ENCODE data around the gene TMEM165.
"Not testable (repeated sequence)": the region's sequence is repeated elsewhere in the genome, so short reads cannot be mapped to it uniquely, and the experiment has no call there.

Gene TMEM165, protein sequence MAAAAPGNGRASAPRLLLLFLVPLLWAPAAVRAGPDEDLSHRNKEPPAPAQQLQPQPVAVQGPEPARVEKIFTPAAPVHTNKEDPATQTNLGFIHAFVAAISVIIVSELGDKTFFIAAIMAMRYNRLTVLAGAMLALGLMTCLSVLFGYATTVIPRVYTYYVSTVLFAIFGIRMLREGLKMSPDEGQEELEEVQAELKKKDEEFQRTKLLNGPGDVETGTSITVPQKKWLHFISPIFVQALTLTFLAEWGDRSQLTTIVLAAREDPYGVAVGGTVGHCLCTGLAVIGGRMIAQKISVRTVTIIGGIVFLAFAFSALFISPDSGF

DNA sequence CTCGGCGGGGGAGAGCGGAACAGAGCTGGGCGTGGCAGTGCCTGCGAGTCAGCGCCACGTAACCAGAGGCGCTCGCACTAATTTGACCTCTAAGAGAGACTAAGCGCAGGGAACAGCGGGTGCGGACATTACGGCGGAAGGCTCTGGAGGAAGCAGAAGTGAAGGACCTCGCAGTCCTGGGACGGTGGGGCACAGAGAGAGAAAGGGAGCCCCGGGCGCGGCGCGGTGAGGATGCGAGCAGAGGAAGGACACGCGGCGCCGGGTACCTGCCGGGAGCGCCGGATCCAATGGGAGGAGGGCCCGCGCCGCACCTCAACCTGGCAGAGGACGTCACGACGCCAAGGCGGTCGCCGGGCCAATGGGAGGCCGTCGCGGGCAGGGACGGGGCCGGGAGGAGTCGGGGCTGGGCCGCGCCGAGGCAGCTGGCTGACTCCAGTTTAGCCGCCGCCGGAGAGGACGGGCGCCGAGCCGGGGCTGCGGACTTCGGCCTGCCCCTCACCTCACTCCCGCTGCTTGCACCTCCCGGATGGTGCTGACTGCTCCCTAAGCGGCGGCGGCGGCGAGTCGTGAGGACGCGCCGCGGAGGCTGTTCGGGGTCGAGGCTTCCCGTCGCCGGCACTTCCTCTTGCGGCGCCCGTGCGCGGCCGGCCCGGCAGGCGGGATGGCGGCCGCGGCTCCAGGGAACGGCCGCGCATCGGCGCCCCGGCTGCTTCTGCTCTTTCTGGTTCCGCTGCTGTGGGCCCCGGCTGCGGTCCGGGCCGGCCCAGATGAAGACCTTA lies at the start of gene TMEM165:
TMEM165 (plus strand) TSS at position 429 of the 779 bp plus-strand sequence; CDS start at position 662, 233 bp downstream.
- H3K4me1 Mint-ChIP-seq = peaks cover 24 to 36% of the 10 kb centered on the region in 2 donors
- peak within 1 kb of the TSS; percentile 98 for H3K27ac Mint-ChIP-seq
- DNase-seq (peak; percentile 88), ATAC-seq (replicated peaks) (peak; percentile 94 to 95)
- peaks cover 7 to 22% of the 10 kb centered on the region in 2 donors for H3K36me3 Mint-ChIP-seq
- H3K9me3 Mint-ChIP-seq = no peaks in the 10 kb centered on the region
- H3K4me3 Mint-ChIP-seq = peak within 1 kb of the TSS; percentile 95 to 96
- H3K27me3 Mint-ChIP-seq = no peaks in the 10 kb centered on the region

DNA sequence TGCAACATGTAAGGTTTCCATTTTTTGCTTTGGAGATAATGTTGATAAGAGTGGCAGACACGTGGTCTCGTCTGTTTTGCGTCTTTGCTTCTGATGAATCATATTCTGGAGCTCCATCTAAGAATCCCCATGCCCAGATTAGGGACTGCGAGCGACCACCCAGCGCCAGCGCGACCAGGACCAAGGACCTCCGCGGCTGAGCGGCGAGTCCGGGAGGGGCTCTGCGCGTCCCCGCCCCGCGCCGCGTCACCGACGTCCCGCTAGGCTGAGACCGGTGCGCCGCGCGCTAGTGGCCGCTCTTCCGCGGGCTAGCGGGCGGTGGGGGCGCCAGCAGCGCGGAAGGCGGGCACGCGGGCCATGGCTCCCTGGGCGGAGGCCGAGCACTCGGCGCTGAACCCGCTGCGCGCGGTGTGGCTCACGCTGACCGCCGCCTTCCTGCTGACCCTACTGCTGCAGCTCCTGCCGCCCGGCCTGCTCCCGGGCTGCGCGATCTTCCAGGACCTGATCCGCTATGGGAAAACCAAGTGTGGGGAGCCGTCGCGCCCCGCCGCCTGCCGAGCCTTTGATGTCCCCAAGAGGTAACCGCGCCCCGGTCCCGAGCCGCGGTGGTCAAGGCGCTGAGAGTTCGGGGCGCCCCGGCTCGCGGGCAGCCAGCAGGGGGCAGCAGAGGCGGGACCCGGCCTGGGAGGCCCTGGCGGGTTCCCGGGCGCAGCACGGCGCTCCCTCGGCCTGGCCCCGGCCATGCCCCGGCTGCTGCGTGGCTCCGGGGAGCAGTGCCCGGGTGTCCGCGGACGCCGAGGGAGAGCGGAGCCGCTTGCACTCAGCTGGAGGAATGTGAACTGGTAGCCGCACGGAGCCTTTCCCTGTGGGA lies 49.5 kb upstream of the TMEM165 start, which contains the start of gene SRD5A3:
SRD5A3 (plus strand) TSS at position 263 of the 871 bp plus-strand sequence; CDS start at position 358, 95 bp downstream.
- Mint-ChIP-seq H3K9me3 (no peaks in the 10 kb centered on the region), H3K27me3 (no peaks in the 10 kb centered on the region), H3K36me3 (no peaks in the 10 kb centered on the region), H3K4me1 (peaks cover 3 to 6% of the 10 kb centered on the region in 2 donors), H3K27ac (peak within 1 kb of the TSS; percentile 96), H3K4me3 (peak within 1 kb of the TSS; percentile 93 to 95)
- DNase-seq (peak; percentile 84), ATAC-seq (replicated peaks) (peak; percentile 94 to 96)

DNA sequence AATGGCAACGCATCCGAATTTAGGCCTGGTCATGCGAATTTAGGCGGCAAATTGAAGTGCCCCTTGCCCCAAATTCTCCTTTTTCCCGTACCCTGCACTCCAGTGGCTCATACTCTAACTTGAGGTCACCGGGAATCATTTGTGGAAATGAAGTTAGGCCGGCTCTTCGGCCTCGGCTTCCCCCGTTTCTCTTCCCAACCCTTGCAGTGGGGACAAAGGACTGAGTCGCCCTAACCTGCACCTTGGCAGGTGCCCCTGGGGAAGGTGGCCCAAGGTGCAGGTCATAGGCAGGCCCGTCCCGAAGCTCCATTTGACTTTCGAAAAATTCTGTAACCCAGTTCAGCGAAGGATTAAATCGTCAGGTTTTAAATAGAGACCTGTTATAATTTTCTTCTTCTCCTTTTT lies 48.9 kb upstream of the TMEM165 start:
- no peak for ATAC-seq (replicated peaks)
- no peak for DNase-seq
- H3K27me3 Mint-ChIP-seq = no peaks in the 10 kb centered on the region
- H3K4me1 Mint-ChIP-seq = peaks cover 3 to 6% of the 10 kb centered on the region in 2 donors
- H3K9me3 Mint-ChIP-seq = no peaks in the 10 kb centered on the region
- peaks cover 0 to under 1% of the 10 kb centered on the region in 2 donors for H3K36me3 Mint-ChIP-seq
- peak overlapping the region; percentile 96 for H3K27ac Mint-ChIP-seq
- peak overlapping the region; percentile 93 to 95 for H3K4me3 Mint-ChIP-seq

DNA sequence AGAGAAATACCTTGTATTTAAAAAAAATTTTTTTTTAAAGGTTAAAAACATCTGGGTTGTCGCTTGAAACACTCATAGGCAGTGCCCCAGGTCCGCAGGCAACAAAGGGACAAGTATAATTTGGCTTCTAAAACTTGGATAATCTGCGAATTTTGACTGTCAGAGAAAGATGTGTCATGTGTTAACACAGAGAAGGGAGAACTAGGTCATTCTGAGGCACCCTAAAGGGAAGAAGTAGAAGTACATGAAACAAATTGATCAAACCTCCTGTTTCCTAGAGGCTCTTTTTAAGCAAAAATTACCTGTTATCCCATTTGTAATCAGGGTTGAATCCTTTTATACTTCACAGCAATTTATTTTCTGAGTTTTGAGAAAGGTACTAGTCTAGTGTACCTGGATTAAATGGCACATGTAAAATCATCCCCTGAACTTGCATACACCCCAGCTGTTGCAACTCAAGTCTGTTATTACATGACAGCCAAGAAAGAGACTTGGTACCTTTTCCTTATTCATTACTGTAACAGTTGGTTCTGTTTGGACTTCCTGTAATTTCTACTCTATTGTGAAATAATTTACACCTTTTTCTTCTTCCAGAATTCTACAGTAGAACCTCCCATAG lies 48.0 kb upstream of the TMEM165 start:
- peaks cover 1 to 2% of the 10 kb centered on the region in 2 donors for H3K9me3 Mint-ChIP-seq
- no peaks in the 10 kb centered on the region for H3K27me3 Mint-ChIP-seq
- DNase-seq (no peak), ATAC-seq (replicated peaks) (no peak)
- peaks cover 3 to 6% of the 10 kb centered on the region in 2 donors for H3K4me1 Mint-ChIP-seq
- no peak overlapping the region for H3K4me3 Mint-ChIP-seq
- H3K27ac Mint-ChIP-seq = no peak overlapping the region
- H3K36me3 Mint-ChIP-seq = peaks cover 5 to 9% of the 10 kb centered on the region in 2 donors

DNA sequence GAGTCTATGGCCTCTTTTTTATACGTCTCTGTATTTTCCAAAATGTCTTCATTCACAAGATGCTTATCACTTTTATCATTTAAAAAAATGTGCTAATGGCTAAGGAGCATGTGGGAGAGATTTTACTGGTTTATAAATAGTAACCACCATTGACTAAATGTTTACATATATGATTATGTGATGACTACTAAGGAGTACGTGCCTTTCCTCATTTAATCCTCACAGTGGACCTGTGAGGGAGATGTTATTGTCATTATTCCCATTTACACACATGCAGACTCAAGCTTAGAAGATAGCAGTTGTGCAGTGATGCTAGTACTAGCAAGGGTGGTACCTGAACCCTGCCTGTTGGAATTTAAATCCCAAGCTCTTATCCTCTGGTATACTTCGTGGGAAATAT lies 47.3 kb upstream of the TMEM165 start:
- H3K27ac Mint-ChIP-seq = no peak overlapping the region
- peaks cover 13 to 16% of the 10 kb centered on the region in 2 donors for H3K36me3 Mint-ChIP-seq
- no peak for DNase-seq
- no peak for ATAC-seq (replicated peaks)
- no peaks in the 10 kb centered on the region for H3K27me3 Mint-ChIP-seq
- peaks cover 4 to 5% of the 10 kb centered on the region in 2 donors for H3K9me3 Mint-ChIP-seq
- H3K4me1 Mint-ChIP-seq = peaks cover 3 to 6% of the 10 kb centered on the region in 2 donors
- H3K4me3 Mint-ChIP-seq = no peak overlapping the region

DNA sequence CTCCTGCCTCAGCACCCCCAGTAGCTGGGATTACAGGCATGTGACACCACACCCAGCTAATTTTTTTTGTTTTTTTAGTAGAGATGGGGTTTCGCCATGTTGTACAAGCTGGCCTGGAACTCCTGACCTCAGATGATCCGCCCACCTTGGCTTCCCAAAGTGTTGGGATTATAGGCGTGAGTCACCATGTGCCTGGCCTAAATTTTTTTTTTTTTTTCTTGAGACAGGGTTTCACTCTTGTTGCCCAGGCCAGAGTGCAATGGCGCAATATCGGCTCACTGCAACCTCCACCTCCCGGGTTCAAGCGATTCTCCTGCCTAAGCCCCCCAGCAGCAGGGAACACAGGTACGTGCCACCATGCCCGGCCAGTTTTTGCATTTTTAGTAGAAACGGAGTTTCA lies 44.9 kb upstream of the TMEM165 start:
- not testable (repeated sequence) for H3K27ac Mint-ChIP-seq; ATAC-seq (replicated peaks); H3K4me1 Mint-ChIP-seq; H3K27me3 Mint-ChIP-seq; DNase-seq; H3K9me3 Mint-ChIP-seq; H3K4me3 Mint-ChIP-seq
- peaks cover 17 to 24% of the 10 kb centered on the region in 2 donors for H3K36me3 Mint-ChIP-seq

DNA sequence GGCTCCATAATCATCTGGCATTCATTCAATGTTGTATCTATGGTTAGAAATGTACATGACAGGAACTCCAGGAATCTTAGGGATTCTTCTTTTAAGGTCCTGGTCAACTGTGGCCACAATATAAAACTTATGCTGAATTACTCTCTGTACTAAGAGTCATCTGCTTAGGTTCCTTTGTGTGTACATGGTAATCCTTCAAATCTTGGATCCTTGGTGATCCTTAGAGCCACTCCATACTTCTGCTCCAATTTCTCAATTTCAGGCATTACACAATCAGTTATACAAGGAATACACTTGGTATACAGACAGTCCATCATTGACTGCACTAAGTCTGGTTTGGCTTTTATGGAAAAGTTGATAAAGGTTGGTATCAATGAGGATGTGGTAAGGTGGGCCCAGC lies 43.9 kb upstream of the TMEM165 start:
- Mint-ChIP-seq H3K4me1 (peaks cover 4 to 9% of the 10 kb centered on the region in 2 donors), H3K4me3 (no peak overlapping the region), H3K27ac (no peak overlapping the region), H3K36me3 (peaks cover 17 to 24% of the 10 kb centered on the region in 2 donors), H3K9me3 (peaks cover 4 to 5% of the 10 kb centered on the region in 2 donors), H3K27me3 (no peaks in the 10 kb centered on the region)
- ATAC-seq (replicated peaks) = no peak
- DNase-seq = no peak

DNA sequence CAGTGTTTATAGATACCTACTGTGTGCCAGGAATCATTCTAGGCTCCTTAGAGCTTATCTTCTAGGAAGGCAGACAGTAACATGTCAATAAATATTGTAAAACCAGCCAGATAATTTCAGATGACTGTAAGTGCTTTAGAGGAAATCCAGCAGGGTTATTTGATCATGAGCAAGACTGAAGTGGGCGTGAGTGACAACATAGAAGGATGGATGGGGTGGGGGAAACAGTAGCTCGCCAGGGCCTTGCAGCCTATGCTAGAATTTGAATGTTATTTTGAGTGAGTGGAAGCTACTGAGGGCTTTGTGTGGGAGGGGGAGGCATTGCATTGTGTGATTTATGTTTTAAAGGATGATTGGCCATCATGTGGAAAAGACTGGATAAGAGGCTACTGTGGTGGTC lies 43.0 kb upstream of the TMEM165 start:
- ATAC-seq (replicated peaks) (no peak), DNase-seq (no peak)
- no peaks in the 10 kb centered on the region for H3K27me3 Mint-ChIP-seq
- H3K4me3 Mint-ChIP-seq = no peak overlapping the region
- H3K27ac Mint-ChIP-seq = no peak overlapping the region
- peaks cover 17 to 24% of the 10 kb centered on the region in 2 donors for H3K36me3 Mint-ChIP-seq
- peaks cover 4 to 5% of the 10 kb centered on the region in 2 donors for H3K9me3 Mint-ChIP-seq
- peaks cover 2 to 10% of the 10 kb centered on the region in 2 donors for H3K4me1 Mint-ChIP-seq

DNA sequence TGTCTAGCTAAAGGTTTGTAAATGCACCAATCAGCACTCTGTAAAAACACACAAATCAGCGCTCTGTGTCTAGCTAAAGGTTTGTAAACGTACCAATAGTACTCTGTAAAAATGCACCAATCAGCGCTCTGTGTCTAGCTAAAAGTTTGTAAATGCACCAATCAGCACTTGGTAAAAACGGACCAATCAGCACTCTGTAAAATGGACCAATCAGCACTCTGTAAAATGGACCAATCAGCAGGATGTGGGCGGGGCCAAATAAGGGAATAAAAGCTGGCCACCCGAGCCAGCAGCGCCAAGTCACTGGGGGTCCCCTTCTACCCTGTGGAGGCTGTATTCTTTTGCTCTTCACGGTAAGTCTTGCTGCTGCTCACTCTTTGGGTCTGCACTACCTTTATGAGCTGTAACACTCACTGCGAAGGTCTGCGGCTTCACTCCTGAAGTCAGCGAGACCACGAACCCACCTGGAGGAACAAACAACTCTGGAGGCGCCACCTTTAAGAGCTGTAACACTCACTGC lies 42.5 kb upstream of the TMEM165 start:
- H3K4me1 Mint-ChIP-seq = peaks cover 2 to 16% of the 10 kb centered on the region in 2 donors
- not testable (repeated sequence) for H3K9me3 Mint-ChIP-seq; ATAC-seq (replicated peaks); H3K27me3 Mint-ChIP-seq; H3K4me3 Mint-ChIP-seq; DNase-seq; H3K27ac Mint-ChIP-seq
- peaks cover 17 to 24% of the 10 kb centered on the region in 2 donors for H3K36me3 Mint-ChIP-seq

DNA sequence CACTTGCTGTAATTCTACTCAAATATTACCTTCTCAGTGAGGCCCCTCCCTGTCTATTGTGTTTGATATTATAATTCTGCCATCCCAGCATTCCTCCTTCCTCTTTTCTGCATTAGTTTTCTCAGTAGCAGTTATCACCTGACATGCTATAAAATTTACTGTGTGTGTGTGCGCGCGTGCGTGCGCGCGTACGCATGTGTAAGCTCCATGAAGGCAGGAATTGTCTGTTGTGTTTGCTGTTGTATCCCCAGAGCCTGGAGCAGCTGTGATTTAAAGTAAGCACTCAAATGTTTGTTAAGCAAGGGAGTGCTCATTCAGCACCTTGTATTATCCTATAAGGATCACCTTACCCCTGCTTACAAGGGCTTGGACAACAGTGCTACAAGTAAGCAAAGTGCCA lies 41.1 kb upstream of the TMEM165 start:
- Mint-ChIP-seq H3K4me3 (no peak overlapping the region), H3K4me1 (peaks cover 8 to 28% of the 10 kb centered on the region in 2 donors), H3K27me3 (no peaks in the 10 kb centered on the region), H3K36me3 (peaks cover 17 to 24% of the 10 kb centered on the region in 2 donors), H3K27ac (no peak overlapping the region), H3K9me3 (peaks cover 4 to 5% of the 10 kb centered on the region in 2 donors)
- DNase-seq (no peak), ATAC-seq (replicated peaks) (no peak)

DNA sequence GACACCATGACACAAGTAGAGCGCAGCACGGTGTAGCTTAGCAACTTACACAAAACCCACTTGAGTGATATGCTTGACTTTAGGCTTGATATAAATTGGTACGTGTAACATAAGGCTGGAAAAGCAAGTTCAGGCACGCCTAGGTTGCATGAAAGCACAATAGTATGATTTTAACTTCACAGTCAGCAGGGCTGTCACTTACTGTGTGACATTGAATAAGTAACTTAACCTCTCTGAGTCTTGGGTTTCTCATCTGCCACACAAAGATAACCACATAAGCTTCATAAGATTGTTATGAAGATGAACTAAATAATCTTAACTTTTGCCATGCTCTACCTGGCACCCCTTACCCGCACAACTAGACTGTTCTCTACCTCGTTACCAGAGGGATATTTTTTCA lies 40.2 kb upstream of the TMEM165 start:
- peaks cover 17 to 24% of the 10 kb centered on the region in 2 donors for H3K36me3 Mint-ChIP-seq
- DNase-seq (no peak), ATAC-seq (replicated peaks) (no peak)
- peaks cover 4 to 5% of the 10 kb centered on the region in 2 donors for H3K9me3 Mint-ChIP-seq
- peaks cover 8 to 28% of the 10 kb centered on the region in 2 donors for H3K4me1 Mint-ChIP-seq
- H3K27ac Mint-ChIP-seq = no peak overlapping the region
- no peaks in the 10 kb centered on the region for H3K27me3 Mint-ChIP-seq
- no peak overlapping the region for H3K4me3 Mint-ChIP-seq

DNA sequence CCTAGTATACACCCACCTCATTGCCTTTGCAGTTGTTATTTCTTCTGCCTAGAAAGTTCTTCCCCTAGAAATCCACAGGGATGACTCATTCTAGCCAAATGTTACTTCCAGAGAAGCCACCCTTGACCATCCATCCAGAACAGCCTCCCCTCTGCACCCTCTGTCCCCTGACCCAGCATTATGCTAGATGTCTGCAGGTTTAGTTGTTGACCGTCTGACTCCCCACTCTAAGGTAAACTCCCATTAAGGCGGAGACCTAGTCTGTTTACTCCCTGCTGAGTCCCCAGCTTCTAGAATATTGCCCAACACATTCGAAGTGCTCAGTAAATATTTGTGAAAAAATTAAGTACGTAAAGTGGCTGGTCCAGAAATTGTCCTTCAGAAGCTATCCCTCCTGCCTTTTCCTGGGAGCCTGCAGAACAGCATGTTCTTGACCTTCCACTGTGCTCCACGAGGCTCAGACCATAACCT lies 38.7 kb upstream of the TMEM165 start:
- Mint-ChIP-seq H3K9me3 (peaks cover 4 to 5% of the 10 kb centered on the region in 2 donors), H3K27me3 (no peaks in the 10 kb centered on the region), H3K27ac (no peak overlapping the region), H3K4me1 (peaks cover 8 to 28% of the 10 kb centered on the region in 2 donors), H3K36me3 (peaks cover 19 to 25% of the 10 kb centered on the region in 2 donors), H3K4me3 (no peak overlapping the region)
- no peak for DNase-seq
- no peak for ATAC-seq (replicated peaks)

DNA sequence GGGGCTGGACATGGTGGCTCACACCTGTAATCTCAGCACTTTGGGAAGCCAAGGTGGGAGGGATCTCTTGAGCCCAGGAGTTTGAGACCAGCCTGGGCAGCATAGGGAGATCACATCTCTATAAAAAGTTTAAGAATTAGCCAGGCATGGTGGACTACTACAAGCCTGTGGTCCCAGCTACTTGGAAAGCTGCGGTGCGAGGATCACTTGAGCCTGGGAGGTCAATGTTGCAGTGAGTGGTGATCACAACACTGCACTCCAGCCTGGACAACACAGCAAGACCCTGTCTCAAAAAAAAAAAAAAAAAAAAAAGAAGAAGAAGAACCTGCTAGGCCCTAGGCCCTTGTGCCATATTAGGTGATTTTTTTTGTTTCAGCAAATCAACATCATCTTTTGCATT lies 37.5 kb upstream of the TMEM165 start:
- ATAC-seq (replicated peaks) = no peak

More for the DNA sequence above, 37.5 kb upstream of the TMEM165 start:
- Mint-ChIP-seq H3K4me3 (no peak overlapping the region), H3K27me3 (no peaks in the 10 kb centered on the region), H3K27ac (no peak overlapping the region), H3K4me1 (peaks cover 8 to 28% of the 10 kb centered on the region in 2 donors), H3K9me3 (no peaks in the 10 kb centered on the region), H3K36me3 (peaks cover 10 to 13% of the 10 kb centered on the region in 2 donors)
- no peak for DNase-seq

All from stimulated activated naive B cell treated with anti-CD40 and anti-IgM and Interleukin-4, amounts not matched to agents 10 μg/mL and 1 μg/mL and 100 μg/mL, for 72 hours (primary cell).